Transverse colon (tissue), 4 donors: ENCODE results near the gene DDIT3.

Experiments used
- CTCF ChIP-seq, 5 experiments: fragments of 200-600 bp in 3 of 5; fragments of 450-650 bp in 2 of 5; sonication (generic) in 3 of 5; IDR thresholded peaks; 1 replicate in 2 of 5; 2 replicates in 3 of 5; pipeline ENCODE4 v1.5.1; 2016 to 2017; ENCODE audit warnings: antibody characterized with exemption in 5 of 5, inconsistent platforms in 3 of 5, mild to moderate bottlenecking in 2 of 5, moderate library complexity in 1 of 5
- EP300 ChIP-seq: sonication (generic); formaldehyde crosslinking; IDR thresholded peaks from one replicate; pipeline ENCODE4 v1.6.1; 2017; ENCODE audit warnings: antibody characterized with exemption, low read depth
- POLR2AphosphoS5 ChIP-seq, 3 donors: sonication (generic); formaldehyde crosslinking; IDR thresholded peaks; one replicate each; pipeline ENCODE4 v1.6.1; 2016; ENCODE audit warnings: antibody characterized with exemption in 3 of 3

DNA sequence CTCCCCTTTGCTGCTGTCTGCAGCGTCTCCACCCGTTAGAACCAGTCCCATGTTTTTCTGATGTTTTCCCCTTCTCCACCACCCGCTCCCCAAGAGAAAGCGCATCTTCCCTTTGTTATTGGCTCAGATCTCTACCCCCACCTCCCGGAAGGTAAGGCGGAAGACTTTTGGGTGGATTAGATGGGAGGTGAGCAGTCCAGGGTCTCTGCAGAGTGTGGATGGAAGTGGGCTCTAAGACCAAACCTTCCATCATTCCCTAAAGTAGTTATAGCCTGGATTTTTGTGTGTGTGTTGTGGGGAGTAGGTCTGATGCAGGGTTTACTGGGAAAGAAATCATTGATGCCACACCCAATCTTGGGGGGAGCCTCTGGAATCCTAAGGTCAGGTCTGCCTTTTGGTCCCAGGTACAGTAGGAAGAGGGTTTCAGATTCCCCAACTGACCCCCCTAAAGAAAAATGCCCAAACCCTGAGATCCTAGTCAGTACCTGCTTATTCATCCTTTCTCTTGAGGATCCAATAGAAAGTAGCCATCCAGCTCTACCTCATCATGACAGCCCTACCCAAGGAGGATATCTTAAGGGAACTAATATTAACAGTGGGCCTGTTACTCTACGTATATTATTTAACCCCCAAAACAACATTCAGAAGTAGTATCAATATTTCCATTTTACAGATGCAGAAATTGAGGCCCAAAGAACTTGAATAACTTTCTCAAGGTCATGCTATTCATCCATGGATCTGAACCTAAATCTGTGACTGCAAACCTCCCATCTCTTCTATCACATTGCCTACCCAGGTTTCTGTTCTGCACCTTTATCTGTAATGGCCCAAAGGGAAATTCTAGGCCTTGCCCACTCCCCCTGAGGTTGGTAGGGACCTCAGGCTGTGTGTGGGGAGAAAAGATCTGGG is 30.6 kb upstream of the DDIT3 start:
- TF ChIP-seq CTCF (IDR thresholded peaks at IDR 0.05) = no peak
- TF ChIP-seq EP300 = no peak
- no peak for TF ChIP-seq POLR2AphosphoS5 (IDR thresholded peaks at IDR 0.05)
